ENCODE data around the gene CEP170B.
A peak's percentile ranks its signal among the peaks of the same experiment; 100 is the strongest.
"Not testable (repeated sequence)": the region's sequence is repeated elsewhere in the genome, so short reads cannot be mapped to it uniquely, and the experiment has no call there.

CEP170B gene

GRCh38 chr14:104919152-104919992 is 54.3 kb downstream of the CEP170B start:
- DNase-seq: not testable (repeated sequence)

DNA sequence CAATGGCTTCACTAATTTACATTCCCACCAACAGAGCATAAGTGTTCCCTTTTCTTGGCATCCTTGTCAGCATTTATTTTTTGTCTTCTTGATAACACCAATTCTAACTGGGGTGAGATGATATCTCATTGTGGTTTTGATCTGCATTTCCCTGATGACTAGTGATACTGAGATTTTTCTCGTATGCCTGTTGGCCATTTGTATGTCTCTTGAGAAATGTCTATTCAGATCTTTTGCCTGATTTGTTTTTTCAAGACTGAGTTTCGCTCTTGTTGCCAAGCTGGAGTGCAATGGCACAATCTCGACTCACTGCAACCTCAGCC is 54.9 kb downstream of the CEP170B start:
- DNase-seq: no peak

- no peak for DNase-seq
These were observed 58.8 kb downstream of the CEP170B start for GRCh38 chr14:104923640-104924420.

DNA sequence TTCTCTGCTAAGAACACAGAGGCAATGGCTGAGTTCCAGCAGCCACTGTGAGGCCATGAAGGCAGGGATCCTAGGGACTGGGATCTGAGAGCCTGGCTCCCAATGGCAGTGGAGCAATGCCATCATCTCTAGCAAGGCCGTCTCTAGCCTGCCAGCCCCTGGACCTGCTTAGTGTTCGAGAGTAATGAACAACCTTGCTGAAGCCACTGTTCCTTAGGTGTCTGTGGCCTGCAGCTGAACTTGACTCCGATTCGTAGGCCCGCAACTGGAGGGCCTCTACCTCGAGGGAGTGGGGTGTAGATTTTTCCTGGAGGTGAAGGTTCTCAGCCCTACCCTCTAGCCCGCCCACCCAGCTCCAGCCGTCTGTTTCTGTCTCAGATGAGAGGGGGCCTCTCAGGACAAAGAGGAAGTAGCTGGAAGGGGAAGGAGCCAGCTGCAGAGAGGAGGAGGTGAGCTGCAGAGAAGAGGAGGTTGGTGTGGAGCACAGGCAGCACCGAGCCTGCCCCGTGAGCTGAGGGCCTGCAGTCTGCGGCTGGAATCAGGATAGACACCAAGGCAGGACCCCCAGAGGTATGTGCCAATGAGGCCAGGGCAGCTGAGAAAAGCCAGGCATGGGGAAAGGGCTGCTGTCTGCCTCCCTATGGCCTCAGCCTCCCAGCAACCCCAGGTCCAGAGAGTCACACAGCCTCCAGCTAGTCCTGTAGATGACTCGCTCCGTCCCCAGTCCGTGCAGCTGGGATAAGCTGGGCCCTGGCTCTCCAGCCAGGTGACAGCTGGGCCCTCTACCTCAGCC is 59.5 kb downstream of the CEP170B start, which contains the start of gene PLD4:
Gene PLD4 (plus strand): TSS at position 459 of the 793 bp plus-strand sequence. CDS start 2,262 bp downstream, outside the sequence.
- DNase-seq: no peak

DNA sequence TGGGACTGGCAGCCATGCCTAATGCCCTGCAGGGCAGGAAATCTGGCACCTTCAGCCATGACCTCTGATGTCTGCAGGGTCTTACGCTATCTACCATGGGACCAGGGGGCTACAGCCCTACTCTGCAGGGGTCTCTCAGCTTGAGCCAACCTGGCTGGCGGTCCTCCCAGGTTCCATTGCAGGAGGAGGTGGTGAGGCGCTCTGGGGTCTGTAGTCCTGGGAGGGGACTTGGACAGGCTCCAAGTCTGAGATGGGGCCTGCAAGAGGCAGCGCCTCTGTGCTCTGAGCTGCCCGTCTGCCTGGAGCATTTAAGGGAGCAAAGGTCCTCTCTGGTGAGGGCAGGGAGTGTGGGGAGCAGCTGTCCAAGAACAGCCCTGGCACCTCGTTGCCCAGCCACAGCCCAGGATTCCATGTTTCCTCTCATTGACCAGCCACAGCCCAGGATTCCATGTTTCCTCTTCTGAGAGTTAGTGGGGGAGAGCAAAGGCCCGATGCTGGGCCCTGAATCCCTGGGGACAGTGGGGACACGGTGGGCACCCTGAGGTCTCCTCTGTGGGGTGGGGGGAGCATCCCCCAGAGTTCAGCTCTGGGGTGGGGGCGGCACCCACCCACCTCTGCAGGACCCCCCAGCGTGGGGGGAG is 60.3 kb downstream of the CEP170B start:
- no peak for DNase-seq

- no peak for DNase-seq
These were observed 61.0 kb downstream of the CEP170B start for GRCh38 chr14:104925855-104926609.

GRCh38 chr14:104926619-104927431 is 61.8 kb downstream of the CEP170B start:
- no peak for DNase-seq

- DNase-seq: no peak
These were observed 62.4 kb downstream of the CEP170B start for GRCh38 chr14:104927432-104927816.

DNA sequence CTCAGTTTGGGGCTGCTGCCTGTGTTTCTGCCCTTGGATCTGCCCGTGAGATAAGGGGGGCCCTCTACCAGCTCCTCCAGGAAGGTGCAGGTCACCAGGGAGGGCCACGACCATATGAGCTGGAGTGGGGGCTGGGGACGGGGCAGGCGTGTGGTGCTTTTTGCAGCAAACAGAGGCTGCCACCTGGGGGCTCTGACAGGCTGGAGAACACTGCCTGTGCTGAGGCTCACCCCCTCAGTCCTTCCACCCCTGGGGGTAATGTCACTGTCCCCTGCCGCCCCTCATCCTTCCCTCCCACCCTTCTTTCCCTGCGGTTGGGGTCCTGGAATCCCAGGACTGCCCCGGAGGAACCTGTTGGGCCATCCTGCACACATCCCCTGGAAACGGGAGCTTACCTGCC is 62.8 kb downstream of the CEP170B start:
- DNase-seq: no peak

GRCh38 chr14:104928391-104929133 is 63.5 kb downstream of the CEP170B start:
- no peak for DNase-seq

- no peak for DNase-seq
These were observed 64.5 kb downstream of the CEP170B start for GRCh38 chr14:104929268-104930230.

- DNase-seq: peak; percentile 47
These were observed 65.6 kb downstream of the CEP170B start for GRCh38 chr14:104930526-104931303.

GRCh38 chr14:104931304-104931770 is 66.3 kb downstream of the CEP170B start:
- DNase-seq: no peak

- no peak for DNase-seq
These were observed 67.0 kb downstream of the CEP170B start for GRCh38 chr14:104931771-104932675.

DNA sequence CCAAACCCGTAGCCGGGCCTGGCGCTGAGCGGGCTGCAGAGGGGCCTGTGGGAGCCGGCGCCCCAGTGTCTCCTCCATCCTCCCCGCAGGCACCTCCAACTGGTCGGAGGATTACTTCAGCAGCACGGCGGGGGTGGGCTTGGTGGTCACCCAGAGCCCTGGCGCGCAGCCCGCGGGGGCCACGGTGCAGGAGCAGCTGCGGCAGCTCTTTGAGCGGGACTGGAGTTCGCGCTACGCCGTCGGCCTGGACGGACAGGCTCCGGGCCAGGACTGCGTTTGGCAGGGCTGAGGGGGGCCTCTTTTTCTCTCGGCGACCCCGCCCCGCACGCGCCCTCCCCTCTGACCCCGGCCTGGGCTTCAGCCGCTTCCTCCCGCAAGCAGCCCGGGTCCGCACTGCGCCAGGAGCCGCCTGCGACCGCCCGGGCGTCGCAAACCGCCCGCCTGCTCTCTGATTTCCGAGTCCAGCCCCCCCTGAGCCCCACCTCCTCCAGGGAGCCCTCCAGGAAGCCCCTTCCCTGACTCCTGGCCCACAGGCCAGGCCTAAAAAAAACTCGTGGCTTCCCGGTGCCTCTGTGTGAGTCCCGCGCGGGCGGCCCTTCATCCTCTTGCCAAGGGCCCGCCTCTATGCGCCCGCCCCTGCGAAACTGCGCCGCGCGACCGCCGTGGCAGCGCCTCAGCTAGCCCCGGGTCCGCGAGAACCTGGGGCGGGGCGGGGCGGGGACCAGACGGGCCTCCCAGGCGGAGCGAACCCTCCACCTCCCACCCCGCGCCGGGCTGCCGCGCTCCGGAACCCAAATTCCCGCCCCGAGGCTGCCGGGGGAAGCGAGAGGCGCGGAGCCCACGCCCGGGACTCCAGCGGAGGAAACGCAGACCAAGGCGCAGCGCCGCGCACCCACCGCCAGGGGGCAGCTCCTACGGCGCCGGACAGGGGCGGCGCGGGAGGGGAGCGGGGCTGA is 67.9 kb downstream of the CEP170B start:
- peak; percentile 94 for DNase-seq
